Measurements from ENCODE around the gene FCER1A.

FCER1A gene

GRCh38 chr1:159311679-159312078, 9.5 kb downstream of the FCER1A start:
- no peak overlapping the region for H3K4me3 ChIP-seq (ENCODE audit: low read depth, low read length)
- TF ChIP-seq CTCF (IDR thresholded peaks at IDR 0.05; ENCODE audit: control insufficient read depth, extremely low read depth, insufficient read depth): no peak
- DNase-seq (ENCODE audit: low read depth): no peak

- no peak for DNase-seq (ENCODE audit: low read depth)
- no peak for TF ChIP-seq CTCF (IDR thresholded peaks at IDR 0.05; ENCODE audit: control insufficient read depth, extremely low read depth, insufficient read depth)
These were observed 13.2 kb downstream of the FCER1A start for GRCh38 chr1:159315381-159315780.

GRCh38 chr1:159318784-159319551, 16.8 kb downstream of the FCER1A start:
- no peak for DNase-seq (ENCODE audit: low read depth)
- no peak for TF ChIP-seq CTCF (IDR thresholded peaks at IDR 0.05; ENCODE audit: control insufficient read depth, extremely low read depth, insufficient read depth)
- no peak overlapping the region for H3K4me3 ChIP-seq (ENCODE audit: low read depth, low read length)

More at GRCh38 chr1:159315381-159315780, 13.2 kb downstream of the FCER1A start:
- no peak overlapping the region for H3K4me3 ChIP-seq (ENCODE audit: low read depth, low read length)

- DNase-seq (ENCODE audit: low read depth): no peak
- TF ChIP-seq CTCF (IDR thresholded peaks at IDR 0.05; ENCODE audit: control insufficient read depth, extremely low read depth, insufficient read depth): no peak
- no peak overlapping the region for H3K4me3 ChIP-seq (ENCODE audit: low read depth, low read length)
These were observed 32.7 kb downstream of the FCER1A start for GRCh38 chr1:159334797-159335196.

GRCh38 chr1:159338018-159338417, 35.9 kb downstream of the FCER1A start:
- TF ChIP-seq CTCF (IDR thresholded peaks at IDR 0.05; ENCODE audit: control insufficient read depth, extremely low read depth, insufficient read depth): no peak
- no peak for DNase-seq (ENCODE audit: low read depth)
- H3K4me3 ChIP-seq (ENCODE audit: low read depth, low read length): no peak overlapping the region

- TF ChIP-seq CTCF (IDR thresholded peaks at IDR 0.05; ENCODE audit: control insufficient read depth, extremely low read depth, insufficient read depth): no peak
- no peak overlapping the region for H3K4me3 ChIP-seq (ENCODE audit: low read depth, low read length)
- DNase-seq (ENCODE audit: low read depth): no peak
These were observed 37.4 kb downstream of the FCER1A start for GRCh38 chr1:159339536-159339935.

GRCh38 chr1:159341736-159342135, 39.6 kb downstream of the FCER1A start:
- no peak for TF ChIP-seq CTCF (IDR thresholded peaks at IDR 0.05; ENCODE audit: control insufficient read depth, extremely low read depth, insufficient read depth)
- H3K4me3 ChIP-seq (ENCODE audit: low read depth, low read length): no peak overlapping the region
- no peak for DNase-seq (ENCODE audit: low read depth)
